ENCODE results near the gene SH3RF3.

SH3RF3 gene

DNA sequence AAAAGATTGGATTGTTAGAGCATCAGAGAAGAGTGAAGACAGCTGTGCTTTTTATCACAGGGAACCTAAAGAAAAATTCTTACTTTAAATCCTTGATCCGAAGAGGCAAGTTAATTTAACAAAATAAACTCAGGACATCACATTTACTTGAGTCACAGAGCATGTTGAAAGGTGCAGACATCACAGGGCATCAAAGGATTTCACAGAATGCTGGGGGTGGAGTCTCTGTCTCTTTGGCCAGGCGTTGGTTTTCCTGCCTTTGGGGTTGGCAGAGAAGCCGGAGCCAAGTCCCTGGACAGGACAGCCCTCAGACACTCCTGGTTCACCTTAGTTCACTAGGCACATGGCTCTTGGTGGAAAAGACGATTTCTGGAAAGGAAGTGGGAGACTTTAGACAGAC is 56.3 kb downstream of the SH3RF3 start:
- no peak for DNase-seq

DNA sequence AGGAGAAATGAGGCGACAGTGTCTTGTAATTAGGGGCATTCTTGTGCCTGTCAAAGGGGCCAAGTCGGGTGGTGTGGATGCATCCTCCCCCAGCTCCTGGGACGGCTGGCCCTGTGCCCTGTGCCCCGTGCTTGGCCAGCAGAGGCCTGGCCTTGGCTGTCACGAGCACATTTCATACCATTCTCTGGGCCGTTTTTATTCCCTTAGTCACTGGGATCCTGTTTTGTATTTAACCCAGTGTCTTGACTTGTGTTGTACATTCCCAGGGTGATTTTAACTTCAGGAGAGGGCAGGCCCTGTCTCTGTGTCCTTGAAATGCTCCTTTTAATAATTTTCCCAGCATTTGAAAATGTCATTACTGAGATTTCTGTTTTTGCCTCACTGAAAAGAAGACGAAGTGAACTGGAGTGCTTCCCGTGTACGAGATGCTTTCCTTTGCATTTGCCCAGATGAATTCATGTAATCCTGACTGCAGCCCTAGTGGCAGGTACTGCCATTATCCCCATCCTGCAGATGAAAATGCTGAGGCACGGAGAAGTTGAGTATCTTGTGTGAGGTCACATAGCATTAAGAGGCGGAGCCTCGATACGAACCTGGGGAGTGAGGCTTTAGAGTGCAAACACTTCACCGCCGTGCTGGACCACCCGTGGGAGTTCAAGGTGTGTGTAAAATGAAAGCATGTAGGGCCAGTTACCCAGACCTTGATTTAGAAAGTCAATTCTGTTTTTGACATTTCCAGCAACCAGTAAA is 57.0 kb downstream of the SH3RF3 start:
- no peak for DNase-seq

GRCh38 chr2:109186656-109187250 is 57.7 kb downstream of the SH3RF3 start:
- DNase-seq, result no peak

DNA sequence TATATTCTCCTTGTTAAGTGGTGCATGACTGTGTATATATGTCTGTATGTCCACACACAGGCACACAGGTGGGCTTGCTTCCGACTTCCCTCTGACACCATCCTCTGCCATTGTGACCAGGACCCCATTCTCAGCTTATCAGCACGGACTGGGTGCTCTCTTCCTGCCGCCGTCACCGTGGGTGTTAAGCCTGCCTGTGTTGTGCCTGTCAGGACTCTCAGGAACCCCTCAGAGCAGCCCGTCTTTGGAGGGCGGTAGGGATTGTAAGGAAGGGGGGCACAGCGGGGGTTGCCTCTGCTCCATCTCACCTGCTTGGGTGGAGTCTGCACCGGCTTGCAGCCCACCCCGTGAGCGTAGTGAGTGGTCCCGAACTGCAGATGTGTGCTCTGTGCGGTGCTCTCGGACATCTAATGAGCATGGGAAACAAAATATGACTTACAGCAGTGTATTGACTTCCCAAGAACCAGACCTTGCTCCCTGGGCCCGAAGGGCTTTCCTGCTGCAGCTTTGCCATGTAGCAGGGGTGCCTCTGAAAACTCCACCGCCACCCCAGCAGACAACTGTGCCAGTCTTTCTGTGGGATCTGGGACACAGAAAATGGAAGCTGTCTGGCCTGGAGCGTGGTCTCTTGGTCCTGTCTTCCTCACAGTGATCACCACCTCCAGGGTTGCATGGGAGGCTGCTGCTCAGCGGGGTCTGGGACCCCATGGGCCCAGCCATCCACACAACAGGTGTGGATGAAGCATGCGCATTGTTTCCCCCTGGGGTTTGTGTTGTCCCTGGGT is 58.9 kb downstream of the SH3RF3 start:
- no peak for DNase-seq

- DNase-seq, result no peak
Observed at GRCh38 chr2:109188496-109188890, 59.5 kb downstream of the SH3RF3 start.

DNA sequence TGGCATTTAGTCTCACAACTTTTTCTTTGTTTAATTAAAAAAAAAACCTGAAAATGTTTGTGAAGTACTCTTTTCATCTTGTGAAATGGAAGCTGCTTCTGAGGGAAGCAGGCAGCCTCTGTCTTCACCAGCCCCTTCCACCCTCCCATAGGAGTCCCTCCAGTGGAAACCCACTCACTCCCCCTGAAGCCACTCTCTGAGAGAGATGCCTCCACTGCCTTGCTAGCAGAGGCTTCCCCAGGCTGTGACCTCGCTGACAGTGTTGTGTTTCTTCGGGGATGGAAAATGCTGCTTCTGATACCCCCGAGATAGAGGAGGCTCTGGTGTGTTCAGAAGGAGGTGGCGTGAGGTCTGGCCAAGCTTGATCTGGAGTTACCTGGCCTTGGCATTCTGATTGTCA is 59.9 kb downstream of the SH3RF3 start:
- no peak for DNase-seq

DNA sequence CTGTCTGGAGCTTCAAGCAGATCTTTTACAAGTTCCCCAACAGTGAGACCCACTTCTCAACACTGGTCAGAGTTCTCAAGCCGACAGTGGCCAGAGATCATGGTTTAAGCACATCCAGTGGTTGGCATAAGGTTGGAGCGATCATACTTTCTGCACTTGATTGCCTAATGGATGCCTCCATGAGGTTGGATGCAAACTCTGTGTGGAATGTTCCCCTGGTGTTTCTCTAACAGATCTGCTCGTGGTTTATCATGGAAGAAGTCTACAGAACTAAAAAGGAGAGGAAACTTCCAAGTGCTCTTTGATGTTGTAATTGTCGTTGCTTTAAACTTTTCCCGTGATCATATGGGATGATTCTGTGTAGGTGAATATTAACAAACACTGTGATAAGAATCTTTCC is 60.7 kb downstream of the SH3RF3 start:
- DNase-seq, result no peak

DNA sequence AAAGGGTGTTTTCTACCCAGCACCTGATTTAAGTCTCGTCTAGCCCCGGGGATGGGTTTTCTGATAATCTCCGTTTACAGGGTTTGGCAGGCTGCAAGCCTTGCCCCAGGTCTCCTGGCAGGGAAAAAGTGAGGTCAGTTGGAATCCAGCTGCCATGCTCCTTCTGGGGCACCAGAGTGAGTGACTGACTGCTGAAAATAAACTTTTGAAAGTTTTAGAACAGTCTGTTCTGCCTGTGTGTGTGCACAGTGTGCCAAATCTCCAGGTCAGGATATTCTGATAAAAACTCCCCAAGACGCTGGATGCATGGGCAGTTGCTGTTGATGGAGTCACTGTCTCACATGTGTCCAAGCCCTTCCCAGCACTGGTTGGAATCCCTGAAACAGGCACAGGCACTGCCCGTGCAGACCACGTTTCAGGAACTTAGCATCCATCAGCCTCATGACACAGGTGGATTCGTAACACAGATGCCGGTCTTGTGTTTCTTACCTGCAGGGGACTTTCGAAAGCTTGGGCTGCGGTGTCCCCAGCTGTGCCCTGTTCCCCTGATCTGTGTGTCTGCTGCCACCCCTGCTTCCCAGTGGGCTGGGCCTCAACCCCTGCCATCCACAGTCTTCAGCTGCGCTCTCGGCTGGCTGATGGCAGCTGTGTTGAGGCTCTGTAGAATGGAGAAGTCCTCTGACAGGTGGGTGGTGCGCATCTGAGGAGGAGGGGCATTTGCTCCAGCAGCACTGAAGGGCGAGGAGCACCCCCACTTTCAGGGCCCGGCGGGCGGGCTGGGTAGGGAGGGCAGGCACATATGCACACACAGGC is 65.0 kb downstream of the SH3RF3 start:
- DNase-seq, result no peak

DNA sequence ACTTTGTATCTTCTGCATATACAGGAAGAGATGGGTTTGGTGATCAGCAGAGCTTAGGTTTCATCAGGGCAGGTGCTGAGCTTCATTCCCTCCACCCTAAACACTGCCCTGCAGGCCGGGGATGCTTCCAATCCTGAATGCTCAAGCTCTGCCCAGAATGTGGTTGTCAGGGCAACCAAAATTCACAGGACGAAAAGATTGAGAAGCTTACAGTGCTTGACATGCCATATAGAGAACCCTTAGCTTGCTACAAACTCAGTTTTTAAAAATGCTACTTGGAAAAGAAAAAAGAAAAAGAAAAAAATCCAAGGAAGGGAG is 65.6 kb downstream of the SH3RF3 start:
- no peak for DNase-seq

GRCh38 chr2:109195193-109196045 is 66.4 kb downstream of the SH3RF3 start:
- DNase-seq, result no peak

GRCh38 chr2:109196081-109196875 is 67.3 kb downstream of the SH3RF3 start:
- no peak for DNase-seq

- DNase-seq, result no peak
Observed at GRCh38 chr2:109197491-109198418, 68.8 kb downstream of the SH3RF3 start.

DNA sequence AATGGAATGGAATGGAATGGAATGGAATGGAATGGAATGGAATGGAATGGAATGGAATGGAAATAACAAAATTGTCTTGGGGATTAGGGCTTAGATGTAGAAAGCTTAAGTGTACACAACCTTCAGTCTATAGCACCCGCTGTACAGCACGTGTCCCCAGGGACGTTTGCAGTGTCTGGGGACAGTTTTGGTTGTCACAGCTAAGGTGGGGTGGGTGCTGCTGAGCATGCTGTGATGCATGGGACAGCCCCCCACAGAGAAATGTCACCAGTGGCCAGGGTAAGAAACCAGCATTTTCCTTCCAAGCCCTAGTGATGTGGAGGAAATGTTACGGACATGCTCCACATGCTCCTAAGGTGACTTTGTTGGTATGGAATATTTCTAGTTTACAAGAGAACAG is 70.8 kb downstream of the SH3RF3 start:
- no peak for DNase-seq

DNA sequence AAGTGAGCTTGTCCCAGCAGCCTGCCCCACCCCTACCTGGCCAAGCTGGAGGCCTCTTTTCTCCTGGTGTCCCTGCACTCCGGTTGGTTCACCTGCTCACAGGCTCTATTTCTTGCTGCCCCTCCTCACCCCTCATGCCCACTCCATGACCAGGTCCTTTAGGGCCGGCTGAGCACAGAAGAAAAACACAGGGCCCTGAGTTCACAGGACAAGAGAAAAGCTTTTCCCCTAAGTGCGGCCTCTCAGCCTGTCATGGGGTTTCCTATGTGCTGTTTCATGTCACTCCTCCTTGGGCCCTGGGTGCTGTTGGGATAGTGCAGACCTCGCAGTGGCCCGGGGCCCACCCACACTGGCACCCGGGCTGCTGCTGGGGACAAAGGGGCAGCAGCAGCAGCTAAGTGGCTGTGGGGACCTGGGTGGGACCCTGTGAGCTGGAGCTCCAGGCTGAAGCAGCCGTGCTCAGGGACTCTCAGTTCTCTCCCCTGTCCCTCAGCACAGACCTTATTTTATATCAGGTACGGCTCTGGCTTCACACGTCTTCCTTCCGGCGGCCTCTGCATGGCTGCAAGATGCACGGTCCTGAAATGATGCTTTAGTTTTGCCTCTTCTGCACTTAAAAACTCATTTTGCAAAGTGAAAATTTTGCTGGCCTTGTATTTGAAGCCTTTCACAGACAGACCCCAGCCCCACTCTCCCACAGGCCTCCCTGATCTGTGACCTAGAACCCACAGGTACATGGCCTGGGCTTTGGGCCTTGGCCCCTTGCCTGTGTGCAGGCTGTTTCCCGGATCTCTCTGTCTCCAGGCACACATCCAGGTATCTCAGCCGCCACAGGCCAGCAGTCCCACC is 71.8 kb downstream of the SH3RF3 start:
- DNase-seq, result no peak

- DNase-seq, result no peak
Observed at GRCh38 chr2:109201465-109202327, 72.7 kb downstream of the SH3RF3 start.

DNA sequence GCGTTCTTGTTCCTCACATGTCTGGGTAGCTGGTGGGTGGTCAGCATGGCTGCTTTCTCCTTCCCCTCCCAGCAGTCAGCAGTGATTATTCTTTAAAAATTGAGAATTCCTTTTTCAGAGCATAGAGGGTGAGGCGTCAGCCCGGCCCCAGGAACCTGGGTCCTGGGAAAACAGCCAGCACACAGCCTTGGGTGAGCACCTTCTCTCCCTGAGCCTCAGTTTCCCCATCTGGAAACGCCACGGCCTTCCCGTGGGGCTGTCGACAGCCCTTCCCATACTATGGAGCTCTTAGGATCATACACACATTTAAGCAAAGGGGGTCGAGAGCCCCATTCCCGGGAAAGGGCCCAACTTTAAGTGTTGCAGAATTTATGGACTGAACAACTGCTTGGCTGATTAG is 73.5 kb downstream of the SH3RF3 start:
- DNase-seq, result no peak

DNA sequence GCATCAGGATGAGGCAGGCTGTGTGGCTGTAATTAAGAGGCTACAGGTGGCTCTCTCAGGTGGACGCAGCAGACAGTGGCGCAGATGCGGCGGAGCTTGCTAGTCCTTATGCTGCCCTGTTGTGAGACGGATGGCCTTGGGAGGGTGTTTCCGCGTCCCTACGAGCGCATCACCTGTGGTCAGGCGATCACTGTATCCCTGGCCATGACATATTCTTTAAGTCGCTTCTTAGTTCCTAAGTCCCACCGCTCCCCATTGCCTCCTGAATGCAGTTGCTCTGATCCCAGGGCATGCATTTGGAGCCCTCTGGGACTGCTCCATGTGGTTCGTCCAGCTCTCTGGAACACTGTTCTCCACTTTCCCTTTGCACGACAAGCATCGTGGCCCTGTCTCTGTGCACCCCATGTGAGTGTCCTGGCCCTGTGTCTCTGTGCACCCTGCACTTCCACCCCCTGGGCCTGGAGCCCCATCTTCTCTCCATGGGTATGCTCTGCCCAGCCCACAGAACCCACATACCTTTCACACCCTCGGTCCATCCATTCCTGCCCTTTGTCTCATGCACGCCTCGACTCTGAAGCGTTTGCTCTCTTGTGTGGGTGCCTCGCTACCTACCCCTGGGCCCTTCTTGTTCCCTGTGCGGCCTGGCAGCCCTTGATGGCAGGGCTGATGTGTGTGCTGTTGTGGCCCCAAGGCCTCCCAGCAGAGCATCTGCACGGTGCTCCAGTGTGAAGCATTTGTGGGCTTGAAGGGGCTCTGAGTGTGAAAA is 74.4 kb downstream of the SH3RF3 start:
- no peak for DNase-seq

DNA sequence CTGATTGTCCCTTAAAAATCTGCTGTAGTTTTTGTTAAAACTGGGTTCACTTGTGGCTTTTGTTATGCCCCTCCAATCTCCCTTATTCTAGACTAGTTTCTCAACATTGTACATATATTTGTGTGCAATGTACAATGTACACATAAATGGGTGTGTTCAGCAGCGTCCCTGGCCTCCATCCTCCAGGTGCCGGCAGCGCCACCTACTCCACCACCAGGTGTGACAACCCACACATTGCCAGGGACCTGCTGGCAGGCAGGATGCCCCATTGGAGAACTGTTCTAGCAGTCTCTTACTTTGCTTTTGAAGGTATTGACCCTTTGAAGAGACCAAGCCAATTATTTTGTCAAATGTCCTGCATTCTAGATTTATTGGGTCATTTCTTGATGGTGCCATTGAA is 75.4 kb downstream of the SH3RF3 start:
- DNase-seq, result no peak
